Neural crest cell (in vitro differentiated cells): ENCODE results near the gene CLIC6. TPM values are rescaled to one million over a fixed set of nuclear protein-coding genes. Genes with fewer than 3 reads are reported as not detected.

Experiments used
- DNase-seq: peaks from one replicate; pipeline ENCODE4 v3.0.0; 2021; ENCODE audit warnings: low read depth, mixed read lengths, low spot score
- H3K27ac Mint-ChIP-seq: one replicate; pipeline ENCODE4 v1.8.0; 2021; ENCODE audit warnings: mild to moderate bottlenecking, mixed read lengths; ENCODE audit not compliant: unreplicated experiment
- H3K27me3 Mint-ChIP-seq: 2 replicates; pipeline ENCODE4 v1.8.0; 2021; ENCODE audit warnings: low read depth, mild to moderate bottlenecking, mixed read lengths
- H3K36me3 Mint-ChIP-seq: 2 replicates; pipeline ENCODE4 v1.8.0; 2021; ENCODE audit warnings: low read depth, mild to moderate bottlenecking, mixed read lengths
- H3K4me1 Mint-ChIP-seq: 2 replicates; pipeline ENCODE4 v1.8.0; 2021; ENCODE audit warnings: mixed read lengths
- H3K4me3 Mint-ChIP-seq: one replicate; pipeline ENCODE4 v1.8.0; 2021; ENCODE audit warnings: mild to moderate bottlenecking, mixed read lengths
- H3K9me3 Mint-ChIP-seq: 2 replicates; pipeline ENCODE4 v1.8.0; 2021; ENCODE audit warnings: mixed read lengths
- long read RNA-seq: library from polyadenylated mRNA; unstranded; transcript quantifications from one replicate; pipeline ENCODE4 v2.0.0, GENCODE V29; 2020
- total RNA-seq: library from RNA; stranded (reverse); gene quantifications from 2 replicates; pipeline ENCODE4 v1.2.1, GENCODE V29; 2021
- TF ChIP-seq, protein P1 (sequence below): fragments of 200-600 bp; sonication (generic); conservative IDR thresholded peaks from 2 replicates; pipeline ENCODE4 v1.5.0; 2021; ENCODE audit warnings: antibody characterized with exemption, mild to moderate bottlenecking

Gene CLIC6
- total RNA-seq, result 0.19 and 0.25 TPM in 2 replicates
- long read RNA-seq, result 0 reads

GRCh38 chr21:34668803-34669148, at the start of gene CLIC6:
Gene CLIC6 (plus strand): TSS chr21:34668994. CDS start chr21:34669389, 395 bp downstream.
- Mint-ChIP-seq H3K9me3 (no peaks in the 10 kb centered on the region), H3K27me3 (peaks cover 95% of the 10 kb centered on the region), H3K4me3 (peak within 1 kb of the TSS; percentile 75), H3K36me3 (no peaks in the 10 kb centered on the region), H3K27ac (no peak within 1 kb of the TSS), H3K4me1 (peaks cover 4% of the 10 kb centered on the region)
- no peak for DNase-seq
- TF ChIP-seq, protein P1, sequence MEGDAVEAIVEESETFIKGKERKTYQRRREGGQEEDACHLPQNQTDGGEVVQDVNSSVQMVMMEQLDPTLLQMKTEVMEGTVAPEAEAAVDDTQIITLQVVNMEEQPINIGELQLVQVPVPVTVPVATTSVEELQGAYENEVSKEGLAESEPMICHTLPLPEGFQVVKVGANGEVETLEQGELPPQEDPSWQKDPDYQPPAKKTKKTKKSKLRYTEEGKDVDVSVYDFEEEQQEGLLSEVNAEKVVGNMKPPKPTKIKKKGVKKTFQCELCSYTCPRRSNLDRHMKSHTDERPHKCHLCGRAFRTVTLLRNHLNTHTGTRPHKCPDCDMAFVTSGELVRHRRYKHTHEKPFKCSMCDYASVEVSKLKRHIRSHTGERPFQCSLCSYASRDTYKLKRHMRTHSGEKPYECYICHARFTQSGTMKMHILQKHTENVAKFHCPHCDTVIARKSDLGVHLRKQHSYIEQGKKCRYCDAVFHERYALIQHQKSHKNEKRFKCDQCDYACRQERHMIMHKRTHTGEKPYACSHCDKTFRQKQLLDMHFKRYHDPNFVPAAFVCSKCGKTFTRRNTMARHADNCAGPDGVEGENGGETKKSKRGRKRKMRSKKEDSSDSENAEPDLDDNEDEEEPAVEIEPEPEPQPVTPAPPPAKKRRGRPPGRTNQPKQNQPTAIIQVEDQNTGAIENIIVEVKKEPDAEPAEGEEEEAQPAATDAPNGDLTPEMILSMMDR, result no peak

DNA sequence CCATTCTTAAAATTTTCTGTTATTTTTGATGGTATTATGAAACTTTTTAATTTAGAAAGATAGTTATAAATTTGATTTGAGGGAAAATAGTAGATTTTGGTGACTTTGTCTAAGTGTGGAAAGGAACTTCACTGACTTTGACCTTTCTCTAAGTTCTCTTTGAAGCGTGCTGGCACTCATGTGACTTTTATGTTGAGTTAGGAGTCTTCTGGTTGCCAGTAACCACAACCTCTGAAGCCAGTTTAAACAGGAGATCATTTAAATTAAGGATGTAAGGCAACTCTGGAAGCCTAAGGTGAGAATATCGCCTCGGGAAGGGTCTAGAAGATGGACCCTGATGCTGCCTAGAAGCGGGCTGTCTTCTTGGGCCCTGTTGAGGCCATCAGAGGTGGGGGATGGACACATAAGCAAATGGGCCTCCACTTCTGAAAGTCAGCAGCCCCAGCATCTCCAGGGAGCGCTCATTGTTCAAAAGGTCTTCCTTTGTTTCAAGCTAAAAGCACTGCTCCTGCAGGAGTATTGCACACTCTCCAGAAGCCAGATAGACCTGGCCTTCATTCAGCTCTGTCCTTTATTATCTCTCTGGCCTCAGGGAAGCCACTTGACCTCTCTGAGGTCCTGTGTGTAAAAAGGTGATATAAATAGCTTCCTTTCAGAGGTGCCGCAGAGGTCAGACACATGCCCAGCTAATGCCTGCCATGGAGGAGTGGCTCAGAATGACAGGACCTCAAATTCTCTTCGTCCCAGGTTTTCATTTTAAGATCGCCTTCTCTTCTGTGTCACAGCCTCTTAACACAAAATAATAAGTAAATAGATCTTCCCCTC, 48.7 kb upstream of the CLIC6 start:
- Mint-ChIP-seq H3K9me3 (no peaks in the 10 kb centered on the region), H3K4me1 (peaks cover 16% of the 10 kb centered on the region), H3K36me3 (no peaks in the 10 kb centered on the region), H3K4me3 (no peak overlapping the region), H3K27ac (no peak overlapping the region), H3K27me3 (peaks cover 21% of the 10 kb centered on the region)
- TF ChIP-seq, protein P1, result no peak
- DNase-seq, result no peak

DNA sequence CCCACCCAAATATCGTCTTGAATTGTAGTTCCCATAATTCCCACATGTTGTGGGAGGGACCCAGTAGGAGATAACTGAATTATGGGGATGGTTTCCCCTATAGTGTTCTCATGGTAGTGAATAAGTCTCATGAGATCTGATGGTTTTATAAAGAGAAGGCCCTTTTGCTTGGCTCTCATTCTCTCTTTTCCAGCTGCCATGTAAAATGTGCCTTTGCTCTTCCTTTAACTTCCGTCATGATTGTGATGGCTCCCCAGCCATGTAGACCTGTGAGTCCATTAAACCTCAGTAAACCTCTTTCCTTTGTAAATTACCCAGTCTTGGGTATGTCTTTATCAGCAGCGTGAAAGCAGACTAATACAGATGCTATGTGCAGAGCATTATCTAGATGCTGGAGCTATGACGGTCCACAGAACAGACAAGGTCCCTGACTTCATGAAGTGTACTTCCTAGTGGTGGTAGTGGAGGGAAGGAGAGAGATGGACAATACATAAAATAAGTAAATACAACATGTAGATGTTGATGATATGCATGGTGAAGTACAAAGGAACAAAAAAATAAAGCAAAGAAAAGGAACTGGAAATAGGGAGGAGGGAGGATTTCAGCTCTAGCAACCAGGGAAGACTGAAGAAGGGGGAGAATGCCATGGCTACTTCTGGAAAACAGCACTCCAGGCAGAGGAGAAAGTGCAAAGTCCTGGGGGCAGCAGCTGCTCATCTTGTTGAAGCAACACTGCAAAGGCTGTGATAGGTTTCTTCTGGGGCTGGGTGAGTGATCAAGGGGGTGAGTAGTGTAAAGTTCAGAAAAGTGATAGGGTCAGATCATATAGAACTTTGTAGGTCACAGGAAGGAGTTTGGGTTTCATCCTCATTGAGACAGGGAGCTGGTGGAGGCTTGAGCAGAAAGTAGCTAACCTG, 47.1 kb upstream of the CLIC6 start:
- DNase-seq, result no peak
- TF ChIP-seq, protein P1, result no peak
- peaks cover 11% of the 10 kb centered on the region for H3K4me1 Mint-ChIP-seq
- no peak overlapping the region for H3K4me3 Mint-ChIP-seq
- no peaks in the 10 kb centered on the region for H3K9me3 Mint-ChIP-seq
- H3K36me3 Mint-ChIP-seq, result no peaks in the 10 kb centered on the region
- peaks cover 17% of the 10 kb centered on the region for H3K27me3 Mint-ChIP-seq
- peak overlapping the region; percentile 7 for H3K27ac Mint-ChIP-seq

GRCh38 chr21:34623516-34623915, 45.3 kb upstream of the CLIC6 start:
- TF ChIP-seq, protein P1, result no peak
- peak overlapping the region; percentile 14 for H3K27ac Mint-ChIP-seq
- H3K4me1 Mint-ChIP-seq, result peaks cover 11% of the 10 kb centered on the region
- H3K9me3 Mint-ChIP-seq, result no peaks in the 10 kb centered on the region
- no peak for DNase-seq
- H3K4me3 Mint-ChIP-seq, result no peak overlapping the region
- no peaks in the 10 kb centered on the region for H3K36me3 Mint-ChIP-seq
- H3K27me3 Mint-ChIP-seq, result peaks cover 8% of the 10 kb centered on the region

GRCh38 chr21:34625030-34625593, 43.7 kb upstream of the CLIC6 start:
- H3K36me3 Mint-ChIP-seq, result no peaks in the 10 kb centered on the region
- DNase-seq, result no peak
- TF ChIP-seq, protein P1, result no peak
- peaks cover 6% of the 10 kb centered on the region for H3K4me1 Mint-ChIP-seq
- H3K27me3 Mint-ChIP-seq, result peaks cover 8% of the 10 kb centered on the region
- H3K4me3 Mint-ChIP-seq, result no peak overlapping the region
- no peaks in the 10 kb centered on the region for H3K9me3 Mint-ChIP-seq
- no peak overlapping the region for H3K27ac Mint-ChIP-seq
